GM19193 (cell line): ENCODE results near the gene EIF2AK2.

Source experiments
- POLR2A ChIP-seq: IDR thresholded peaks from 4 replicates; pipeline ENCODE4 v1.6.1; 2011; ENCODE audit not compliant: insufficient read depth, insufficient read length; ENCODE audit errors: extremely low read depth

Gene EIF2AK2

GRCh38 chr2:37125416-37125815 is 31.4 kb downstream of the EIF2AK2 start:
- TF ChIP-seq POLR2A = no peak

- TF ChIP-seq POLR2A = no peak
These were observed 37.6 kb downstream of the EIF2AK2 start for GRCh38 chr2:37119157-37119556.

- no peak for TF ChIP-seq POLR2A
These were observed 39.2 kb downstream of the EIF2AK2 start for GRCh38 chr2:37117566-37117965.

GRCh38 chr2:37111958-37112357 is 44.8 kb downstream of the EIF2AK2 start:
- TF ChIP-seq POLR2A = no peak

- no peak for TF ChIP-seq POLR2A
These were observed 46.2 kb downstream of the EIF2AK2 start for GRCh38 chr2:37110306-37111212.

- no peak for TF ChIP-seq POLR2A
These were observed 47.3 kb downstream of the EIF2AK2 start for GRCh38 chr2:37109523-37109922.

GRCh38 chr2:37105150-37105549 is 51.6 kb downstream of the EIF2AK2 start:
- TF ChIP-seq POLR2A = no peak

GRCh38 chr2:37104178-37104577 is 52.6 kb downstream of the EIF2AK2 start:
- no peak for TF ChIP-seq POLR2A

- TF ChIP-seq POLR2A = no peak
These were observed 54.2 kb downstream of the EIF2AK2 start for GRCh38 chr2:37102588-37102987.

GRCh38 chr2:37100054-37100453 is 56.7 kb downstream of the EIF2AK2 start:
- no peak for TF ChIP-seq POLR2A

- no peak for TF ChIP-seq POLR2A
These were observed 58.2 kb downstream of the EIF2AK2 start for GRCh38 chr2:37098416-37099118.

- no peak for TF ChIP-seq POLR2A
These were observed 60.2 kb downstream of the EIF2AK2 start for GRCh38 chr2:37096568-37096967.

- TF ChIP-seq POLR2A = no peak
These were observed 64.9 kb downstream of the EIF2AK2 start for GRCh38 chr2:37091873-37092272.

- TF ChIP-seq POLR2A = no peak
These were observed 66.7 kb downstream of the EIF2AK2 start for GRCh38 chr2:37090019-37090477.

GRCh38 chr2:37085731-37086147 is 71.0 kb downstream of the EIF2AK2 start:
- TF ChIP-seq POLR2A = no peak

GRCh38 chr2:37084797-37085196 is 72.0 kb downstream of the EIF2AK2 start:
- TF ChIP-seq POLR2A = no peak
